ENCODE data around the gene DDX52. TPM values are rescaled to one million over a fixed set of nuclear protein-coding genes. Genes with fewer than 3 reads are reported as not detected.

DDX52 gene
- polyA plus RNA-seq, 1 donor = 28.9 TPM

DNA sequence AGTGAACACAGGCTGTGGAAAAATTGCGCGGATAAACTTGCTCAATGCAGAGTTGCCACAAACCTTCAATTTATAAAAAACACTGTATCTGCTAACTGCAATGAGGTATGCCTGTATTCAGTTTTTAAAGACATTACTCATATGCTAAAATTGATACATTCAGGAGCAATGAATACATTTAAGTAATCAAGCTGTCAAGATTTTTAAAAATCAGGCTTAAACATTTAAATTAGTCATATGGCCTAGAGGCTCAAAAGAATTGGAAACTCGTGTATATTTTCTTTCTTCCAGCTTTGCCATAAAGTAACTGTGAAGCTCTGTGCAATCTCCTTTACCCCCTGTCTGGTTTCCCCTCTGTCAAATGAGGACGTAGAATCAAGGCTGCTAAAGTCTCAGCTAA is 38.2 kb downstream of the DDX52 start:
- Histone ChIP-seq H3K4me1 (ENCODE audit: control insufficient read depth, insufficient read depth, low read length) (peaks cover 2% of the 10 kb centered on the region), H3K27me3 (ENCODE audit: control insufficient read depth, insufficient read depth, low read length) (no peaks in the 10 kb centered on the region), H3K9me3 (ENCODE audit: control insufficient read depth, low read depth, low read length) (no peaks in the 10 kb centered on the region), H3K4me3 (ENCODE audit: low read length) (no peak overlapping the region), H3K27ac (ENCODE audit: low read length) (no peak overlapping the region), H3K36me3 (ENCODE audit: control insufficient read depth, insufficient read depth, low read length) (peaks cover 6% of the 10 kb centered on the region)
- 94% methylated on average over 3 of the region's 4 CpGs for WGBS (ENCODE audit: insufficient coverage, low lambda C conversion rate)
- DNase-seq = no peak

DNA sequence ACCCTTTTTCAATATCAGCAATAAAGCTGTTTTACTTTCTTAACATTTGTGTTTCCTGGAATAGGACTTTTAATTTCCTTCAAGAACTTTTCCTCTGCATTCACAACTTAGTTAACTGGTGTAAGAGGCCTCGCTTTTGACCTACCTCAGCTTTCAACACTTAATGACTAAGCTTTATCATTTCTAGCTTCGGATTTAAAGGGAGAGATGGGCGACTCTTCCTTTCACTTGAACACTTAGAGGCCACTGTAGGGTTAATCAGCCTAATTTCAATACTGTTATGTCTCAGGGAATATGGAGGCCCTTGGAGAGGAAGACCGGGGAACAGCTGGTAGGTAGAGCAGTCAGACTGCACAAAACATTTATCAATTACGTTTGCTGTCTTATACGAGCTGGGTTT is 38.7 kb downstream of the DDX52 start:
- no CpG with 5 or more reads among the region's 6 CpGs for WGBS (ENCODE audit: insufficient coverage, low lambda C conversion rate)

DNA sequence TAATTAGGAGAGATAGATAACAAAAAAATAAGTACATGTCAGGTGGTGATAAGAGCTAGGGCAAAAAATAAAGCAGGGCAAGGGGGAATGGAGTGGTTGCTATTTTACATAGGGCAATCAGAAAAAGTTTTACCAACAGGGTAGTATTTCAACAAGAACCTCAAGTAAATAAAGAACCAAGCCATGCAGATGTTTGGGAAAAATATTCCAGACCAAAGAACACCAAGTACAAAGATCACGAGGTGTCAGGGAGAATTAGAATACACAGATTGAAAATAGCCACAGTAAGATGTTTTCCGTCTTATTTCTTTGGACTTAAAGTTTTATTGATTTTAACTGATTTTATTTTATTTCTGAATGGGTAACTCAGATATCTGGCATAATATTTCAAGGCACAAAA is 45.1 kb downstream of the DDX52 start:
- Histone ChIP-seq H3K9me3 (ENCODE audit: control insufficient read depth, low read depth, low read length) (no peaks in the 10 kb centered on the region), H3K4me3 (ENCODE audit: low read length) (no peak overlapping the region), H3K27ac (ENCODE audit: low read length) (no peak overlapping the region), H3K27me3 (ENCODE audit: control insufficient read depth, insufficient read depth, low read length) (no peaks in the 10 kb centered on the region), H3K4me1 (ENCODE audit: control insufficient read depth, insufficient read depth, low read length) (no peaks in the 10 kb centered on the region), H3K36me3 (ENCODE audit: control insufficient read depth, insufficient read depth, low read length) (peaks cover 49% of the 10 kb centered on the region)
- no peak for DNase-seq
- 84% methylated on average over 2 of the region's 2 CpGs for WGBS (ENCODE audit: insufficient coverage, low lambda C conversion rate)

More for the DNA sequence above, 38.7 kb downstream of the DDX52 start:
- Histone ChIP-seq H3K9me3 (ENCODE audit: control insufficient read depth, low read depth, low read length) (no peaks in the 10 kb centered on the region), H3K4me1 (ENCODE audit: control insufficient read depth, insufficient read depth, low read length) (no peaks in the 10 kb centered on the region), H3K27me3 (ENCODE audit: control insufficient read depth, insufficient read depth, low read length) (no peaks in the 10 kb centered on the region), H3K27ac (ENCODE audit: low read length) (no peak overlapping the region), H3K4me3 (ENCODE audit: low read length) (no peak overlapping the region), H3K36me3 (ENCODE audit: control insufficient read depth, insufficient read depth, low read length) (peaks cover 8% of the 10 kb centered on the region)
- no peak for DNase-seq

DNA sequence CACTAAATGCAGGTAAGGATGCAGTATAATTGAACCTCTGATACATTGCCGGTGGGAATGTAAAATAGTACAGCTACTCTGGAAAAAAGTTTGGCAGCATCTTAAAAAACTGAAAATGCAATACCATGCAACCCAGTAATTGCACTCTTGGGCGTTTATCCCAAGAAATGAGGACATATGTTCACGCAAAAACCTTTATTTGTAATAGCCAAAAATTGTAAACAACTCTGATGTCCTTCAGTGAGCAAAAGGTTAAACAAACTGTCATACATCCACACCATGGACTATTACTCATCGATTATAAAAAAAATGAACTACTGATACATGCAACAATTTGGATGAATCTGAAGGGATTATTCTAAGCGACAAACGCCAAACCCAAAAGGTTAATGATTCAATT is 51.0 kb downstream of the DDX52 start:
- H3K36me3 ChIP-seq (ENCODE audit: control insufficient read depth, insufficient read depth, low read length) = peaks cover 38% of the 10 kb centered on the region
- WGBS (ENCODE audit: insufficient coverage, low lambda C conversion rate) = 94% methylated on average over 5 of the region's 6 CpGs
- DNase-seq = no peak
- no peak overlapping the region for H3K4me3 ChIP-seq (ENCODE audit: low read length)
- H3K27ac ChIP-seq (ENCODE audit: low read length) = no peak overlapping the region
- no peaks in the 10 kb centered on the region for H3K27me3 ChIP-seq (ENCODE audit: control insufficient read depth, insufficient read depth, low read length)
- no peaks in the 10 kb centered on the region for H3K4me1 ChIP-seq (ENCODE audit: control insufficient read depth, insufficient read depth, low read length)
- no peaks in the 10 kb centered on the region for H3K9me3 ChIP-seq (ENCODE audit: control insufficient read depth, low read depth, low read length)

DNA sequence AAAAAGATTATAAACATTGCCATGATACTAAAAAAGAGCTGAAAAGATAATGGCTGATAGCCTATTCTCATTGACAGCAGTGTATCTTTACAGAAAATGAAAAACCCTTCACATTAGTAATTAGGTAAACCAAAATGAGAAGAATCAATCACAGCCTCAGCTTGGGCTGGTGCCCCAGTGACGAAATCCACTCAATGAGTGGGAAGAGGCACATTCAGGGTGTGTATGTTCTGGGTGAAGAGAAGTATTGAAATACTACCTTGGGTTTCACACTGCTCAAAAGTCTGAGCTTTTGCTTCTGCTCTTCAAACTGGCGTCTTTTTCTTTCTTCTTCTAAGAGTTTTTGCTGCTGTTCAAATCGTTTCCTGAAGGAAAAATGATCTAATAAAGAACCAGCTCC is 58.2 kb downstream of the DDX52 start:
- peaks cover 44% of the 10 kb centered on the region for H3K36me3 ChIP-seq (ENCODE audit: control insufficient read depth, insufficient read depth, low read length)
- no peak for DNase-seq
- 100% methylated on average over 2 of the region's 3 CpGs for WGBS (ENCODE audit: insufficient coverage, low lambda C conversion rate)
- H3K4me1 ChIP-seq (ENCODE audit: control insufficient read depth, insufficient read depth, low read length) = no peaks in the 10 kb centered on the region
- H3K9me3 ChIP-seq (ENCODE audit: control insufficient read depth, low read depth, low read length) = no peaks in the 10 kb centered on the region
- H3K27ac ChIP-seq (ENCODE audit: low read length) = no peak overlapping the region
- H3K27me3 ChIP-seq (ENCODE audit: control insufficient read depth, insufficient read depth, low read length) = no peaks in the 10 kb centered on the region
- H3K4me3 ChIP-seq (ENCODE audit: low read length) = no peak overlapping the region

DNA sequence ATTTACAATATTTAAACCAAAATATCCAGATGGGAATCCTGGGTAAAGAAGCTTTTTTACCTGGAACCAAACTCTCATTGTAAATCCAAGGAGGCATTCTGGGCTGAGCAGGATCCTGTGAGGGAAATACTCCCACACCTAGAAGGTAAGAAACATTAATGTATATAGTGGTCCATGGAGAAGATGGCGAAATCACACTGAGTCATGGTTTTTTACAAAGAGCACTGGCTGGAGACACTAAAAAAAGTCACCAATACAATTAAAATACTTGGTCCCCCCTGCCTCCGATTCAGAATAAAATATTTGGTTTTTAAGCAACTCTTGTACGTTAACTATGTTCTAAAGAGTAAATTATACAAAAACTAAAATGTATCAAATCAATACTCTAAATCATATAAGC is 67.0 kb downstream of the DDX52 start:
- H3K9me3 ChIP-seq (ENCODE audit: control insufficient read depth, low read depth, low read length) = no peaks in the 10 kb centered on the region
- 83% methylated on average over 2 of the region's 3 CpGs for WGBS (ENCODE audit: insufficient coverage, low lambda C conversion rate)
- H3K27ac ChIP-seq (ENCODE audit: low read length) = no peak overlapping the region
- DNase-seq = no peak
- H3K27me3 ChIP-seq (ENCODE audit: control insufficient read depth, insufficient read depth, low read length) = no peaks in the 10 kb centered on the region
- H3K4me1 ChIP-seq (ENCODE audit: control insufficient read depth, insufficient read depth, low read length) = no peaks in the 10 kb centered on the region
- no peak overlapping the region for H3K4me3 ChIP-seq (ENCODE audit: low read length)
- peaks cover 30% of the 10 kb centered on the region for H3K36me3 ChIP-seq (ENCODE audit: control insufficient read depth, insufficient read depth, low read length)

DNA sequence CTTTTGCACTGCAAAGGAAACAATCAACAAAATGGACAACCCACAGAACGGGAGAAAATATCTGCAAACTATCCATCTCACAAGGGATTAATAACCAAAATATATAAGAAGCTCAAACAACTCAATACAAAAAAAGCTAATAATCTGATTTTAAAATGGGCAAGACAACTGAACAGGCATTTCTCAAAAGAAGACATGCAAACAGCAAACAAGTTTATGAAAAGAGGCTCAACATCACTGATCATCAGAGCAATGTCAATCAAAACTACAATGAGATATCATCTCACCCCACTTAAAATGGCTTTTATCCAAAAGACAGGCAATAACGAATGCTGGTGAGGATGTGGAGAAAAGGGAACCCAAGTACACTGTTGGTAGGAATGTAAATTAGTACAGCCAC is 68.8 kb downstream of the DDX52 start:
- Histone ChIP-seq H3K4me3 (ENCODE audit: low read length) (no peak overlapping the region), H3K27ac (ENCODE audit: low read length) (no peak overlapping the region), H3K4me1 (ENCODE audit: control insufficient read depth, insufficient read depth, low read length) (no peaks in the 10 kb centered on the region), H3K9me3 (ENCODE audit: control insufficient read depth, low read depth, low read length) (no peaks in the 10 kb centered on the region), H3K27me3 (ENCODE audit: control insufficient read depth, insufficient read depth, low read length) (no peaks in the 10 kb centered on the region), H3K36me3 (ENCODE audit: control insufficient read depth, insufficient read depth, low read length) (peaks cover 39% of the 10 kb centered on the region)
- no peak for DNase-seq
- no CpG with 5 or more reads among the region's 2 CpGs for WGBS (ENCODE audit: insufficient coverage, low lambda C conversion rate)

DNA sequence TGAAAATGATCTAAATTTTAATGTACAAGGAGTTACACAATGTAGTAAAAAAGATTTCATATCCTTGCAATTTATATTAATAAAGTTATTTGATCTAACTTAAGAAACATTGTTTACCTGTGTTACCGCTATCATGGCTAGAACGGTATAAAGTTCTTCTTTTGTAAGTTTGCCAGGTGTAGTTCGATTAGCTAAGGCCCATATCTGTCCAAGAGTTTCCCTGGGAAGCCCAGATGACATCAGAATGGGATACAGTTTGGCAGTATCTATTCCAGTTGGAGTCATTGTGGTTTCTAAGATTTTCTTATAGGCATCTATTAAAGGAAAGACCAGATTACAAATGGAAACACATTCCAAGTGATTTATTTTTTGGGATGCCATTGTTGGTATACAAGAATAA is 71.6 kb downstream of the DDX52 start:
- Histone ChIP-seq H3K36me3 (ENCODE audit: control insufficient read depth, insufficient read depth, low read length) (peaks cover 53% of the 10 kb centered on the region), H3K4me1 (ENCODE audit: control insufficient read depth, insufficient read depth, low read length) (no peaks in the 10 kb centered on the region), H3K27ac (ENCODE audit: low read length) (no peak overlapping the region), H3K27me3 (ENCODE audit: control insufficient read depth, insufficient read depth, low read length) (no peaks in the 10 kb centered on the region), H3K9me3 (ENCODE audit: control insufficient read depth, low read depth, low read length) (no peaks in the 10 kb centered on the region), H3K4me3 (ENCODE audit: low read length) (no peak overlapping the region)
- no peak for DNase-seq
- WGBS (ENCODE audit: insufficient coverage, low lambda C conversion rate) = no CpG with 5 or more reads among the region's 3 CpGs

DNA sequence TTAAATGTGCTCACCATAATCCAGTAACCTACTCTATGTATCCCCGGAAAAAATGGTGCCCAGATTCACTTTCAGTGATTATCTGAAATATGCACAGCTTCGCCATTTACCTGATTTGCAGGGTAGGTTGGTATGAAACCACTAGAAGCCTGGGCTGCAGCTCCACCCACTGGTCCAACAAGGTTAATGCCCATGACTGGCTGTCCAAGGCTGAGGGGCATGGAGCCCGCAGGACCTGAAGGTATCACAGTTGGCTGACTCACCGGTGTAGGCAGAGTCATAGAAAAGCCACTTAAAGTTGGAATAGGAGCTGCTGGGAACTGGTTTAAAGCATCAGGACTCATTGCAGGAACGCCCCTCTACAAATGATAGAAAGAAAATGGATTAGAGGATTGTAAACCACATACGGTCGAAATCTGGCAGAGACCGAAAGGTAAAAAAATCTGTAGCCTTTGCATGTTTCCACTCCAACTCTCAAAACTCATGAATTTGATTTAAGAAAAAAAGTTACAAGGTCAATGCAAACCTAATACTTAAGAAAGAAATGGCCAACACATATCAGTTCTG is 72.6 kb downstream of the DDX52 start:
- Histone ChIP-seq H3K36me3 (ENCODE audit: control insufficient read depth, insufficient read depth, low read length) (peaks cover 53% of the 10 kb centered on the region), H3K9me3 (ENCODE audit: control insufficient read depth, low read depth, low read length) (no peaks in the 10 kb centered on the region), H3K4me1 (ENCODE audit: control insufficient read depth, insufficient read depth, low read length) (no peaks in the 10 kb centered on the region), H3K27me3 (ENCODE audit: control insufficient read depth, insufficient read depth, low read length) (no peaks in the 10 kb centered on the region), H3K4me3 (ENCODE audit: low read length) (no peak overlapping the region), H3K27ac (ENCODE audit: low read length) (no peak overlapping the region)
- peak; percentile 5 to 21 for DNase-seq
- WGBS (ENCODE audit: insufficient coverage, low lambda C conversion rate) = 93% methylated on average over 3 of the region's 8 CpGs

DNA sequence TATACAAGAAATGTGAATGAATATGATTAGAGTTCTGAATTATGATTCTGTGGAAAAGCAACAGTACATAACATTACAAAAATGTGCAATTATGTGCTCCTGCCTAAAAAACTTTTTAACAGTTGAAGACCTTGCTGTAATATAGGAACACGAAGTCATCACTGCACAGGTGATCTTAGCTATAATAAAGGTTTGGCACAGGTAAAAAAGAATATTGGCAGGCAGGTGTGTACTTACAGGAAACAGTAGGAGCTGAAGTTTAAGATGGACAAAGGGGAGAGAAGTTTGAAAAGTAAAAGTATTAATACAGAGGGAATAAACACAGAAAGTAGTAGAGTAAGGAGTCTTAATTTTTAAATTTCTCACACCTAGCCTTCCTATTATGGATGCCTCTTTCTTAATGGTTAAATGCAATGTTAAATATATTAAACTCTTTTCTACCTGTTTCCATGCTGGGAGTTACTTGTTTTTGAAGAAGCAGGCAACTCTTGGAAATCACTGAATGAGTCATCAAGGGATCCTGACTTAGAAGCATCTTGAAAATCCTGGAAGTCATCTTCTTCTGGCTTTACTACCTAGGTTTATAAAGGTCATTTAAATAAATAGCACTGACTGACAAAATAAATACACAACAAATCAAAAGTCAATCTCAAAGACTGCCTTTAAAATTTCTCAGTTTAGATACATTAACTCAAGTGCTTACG is 74.7 kb downstream of the DDX52 start:
- H3K27ac ChIP-seq (ENCODE audit: low read length) = no peak overlapping the region
- H3K36me3 ChIP-seq (ENCODE audit: control insufficient read depth, insufficient read depth, low read length) = peaks cover 59% of the 10 kb centered on the region
- H3K4me1 ChIP-seq (ENCODE audit: control insufficient read depth, insufficient read depth, low read length) = no peaks in the 10 kb centered on the region
- 100% methylated on average over 1 of the region's 2 CpGs for WGBS (ENCODE audit: insufficient coverage, low lambda C conversion rate)
- no peak overlapping the region for H3K4me3 ChIP-seq (ENCODE audit: low read length)
- no peaks in the 10 kb centered on the region for H3K27me3 ChIP-seq (ENCODE audit: control insufficient read depth, insufficient read depth, low read length)
- DNase-seq = no peak
- H3K9me3 ChIP-seq (ENCODE audit: control insufficient read depth, low read depth, low read length) = no peaks in the 10 kb centered on the region

DNA sequence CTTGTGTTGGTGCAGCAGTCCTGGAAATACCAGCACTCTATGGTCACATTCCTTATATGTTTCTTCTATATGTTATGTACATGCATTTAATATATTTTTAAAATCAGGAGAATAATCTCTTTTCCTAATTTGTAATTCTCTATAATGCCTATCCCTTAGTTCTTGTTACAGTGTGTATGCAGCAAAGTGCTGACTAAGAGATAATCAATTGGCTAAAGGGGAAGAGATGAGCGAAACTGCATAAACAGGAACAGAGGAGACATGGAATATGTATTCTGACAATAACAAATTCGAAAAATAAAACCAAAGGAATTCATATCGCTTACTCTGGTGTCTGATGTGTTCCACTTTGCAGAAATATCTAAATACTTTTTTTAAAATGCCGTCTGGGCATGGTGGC is 75.7 kb downstream of the DDX52 start:
- H3K4me3 ChIP-seq (ENCODE audit: low read length) = no peak overlapping the region
- H3K27ac ChIP-seq (ENCODE audit: low read length) = no peak overlapping the region
- no peaks in the 10 kb centered on the region for H3K27me3 ChIP-seq (ENCODE audit: control insufficient read depth, insufficient read depth, low read length)
- WGBS (ENCODE audit: insufficient coverage, low lambda C conversion rate) = 95% methylated on average over 3 of the region's 4 CpGs
- no peaks in the 10 kb centered on the region for H3K4me1 ChIP-seq (ENCODE audit: control insufficient read depth, insufficient read depth, low read length)
- H3K9me3 ChIP-seq (ENCODE audit: control insufficient read depth, low read depth, low read length) = no peaks in the 10 kb centered on the region
- peaks cover 57% of the 10 kb centered on the region for H3K36me3 ChIP-seq (ENCODE audit: control insufficient read depth, insufficient read depth, low read length)
- DNase-seq = no peak

All from large intestine (tissue), 3 donors.